ENCODE data around the gene ESRP2.

ESRP2 gene

DNA sequence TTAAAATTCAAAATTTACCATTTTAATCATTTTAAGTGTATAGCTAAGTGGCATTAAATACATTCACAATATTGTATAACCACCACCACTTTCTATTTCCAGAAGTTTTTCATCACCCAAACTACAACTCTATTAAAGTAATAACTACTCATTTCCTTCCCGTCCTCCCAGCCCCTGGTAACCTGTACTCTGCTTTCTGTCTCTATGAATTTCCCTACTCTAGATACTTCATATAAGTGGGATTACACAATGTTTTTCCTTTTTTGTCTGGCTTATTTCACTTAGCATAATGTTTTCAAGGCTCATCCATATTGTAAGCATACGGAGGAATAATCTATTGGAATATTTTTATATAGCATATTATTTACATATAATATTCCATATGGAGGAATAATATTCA is 29.7 kb downstream of the ESRP2 start:
- no peak for DNase-seq (ENCODE audit: low read depth, low spot score)
- H3K4me3 ChIP-seq (ENCODE audit: low read depth, low read length), result no peak overlapping the region
- in situ Hi-C loops (cut with HindIII; ENCODE audit: low sequenced_read_pairs), result no loop called here
- TF ChIP-seq, protein P1, sequence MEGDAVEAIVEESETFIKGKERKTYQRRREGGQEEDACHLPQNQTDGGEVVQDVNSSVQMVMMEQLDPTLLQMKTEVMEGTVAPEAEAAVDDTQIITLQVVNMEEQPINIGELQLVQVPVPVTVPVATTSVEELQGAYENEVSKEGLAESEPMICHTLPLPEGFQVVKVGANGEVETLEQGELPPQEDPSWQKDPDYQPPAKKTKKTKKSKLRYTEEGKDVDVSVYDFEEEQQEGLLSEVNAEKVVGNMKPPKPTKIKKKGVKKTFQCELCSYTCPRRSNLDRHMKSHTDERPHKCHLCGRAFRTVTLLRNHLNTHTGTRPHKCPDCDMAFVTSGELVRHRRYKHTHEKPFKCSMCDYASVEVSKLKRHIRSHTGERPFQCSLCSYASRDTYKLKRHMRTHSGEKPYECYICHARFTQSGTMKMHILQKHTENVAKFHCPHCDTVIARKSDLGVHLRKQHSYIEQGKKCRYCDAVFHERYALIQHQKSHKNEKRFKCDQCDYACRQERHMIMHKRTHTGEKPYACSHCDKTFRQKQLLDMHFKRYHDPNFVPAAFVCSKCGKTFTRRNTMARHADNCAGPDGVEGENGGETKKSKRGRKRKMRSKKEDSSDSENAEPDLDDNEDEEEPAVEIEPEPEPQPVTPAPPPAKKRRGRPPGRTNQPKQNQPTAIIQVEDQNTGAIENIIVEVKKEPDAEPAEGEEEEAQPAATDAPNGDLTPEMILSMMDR (IDR thresholded peaks at IDR 0.05; ENCODE audit: low read depth, low read length), result no peak

- peak; percentile 19 for DNase-seq (ENCODE audit: low read depth, low spot score)
- in situ Hi-C loops (cut with HindIII; ENCODE audit: low sequenced_read_pairs), result no loop called here
Measured at GRCh38 chr16:68202091-68202519, 33.8 kb downstream of the ESRP2 start.

GRCh38 chr16:68200088-68200783 is 35.7 kb downstream of the ESRP2 start:
- no peak overlapping the region for H3K4me3 ChIP-seq (ENCODE audit: low read depth, low read length)
- in situ Hi-C loops (cut with HindIII; ENCODE audit: low sequenced_read_pairs), result no loop called here
- TF ChIP-seq, protein P1 (IDR thresholded peaks at IDR 0.05; ENCODE audit: low read depth, low read length), result no peak
- peak; percentile 26 for DNase-seq (ENCODE audit: low read depth, low spot score)

More at GRCh38 chr16:68202091-68202519, 33.8 kb downstream of the ESRP2 start:
- no peak overlapping the region for H3K4me3 ChIP-seq (ENCODE audit: low read depth, low read length)
- TF ChIP-seq, protein P1 (IDR thresholded peaks at IDR 0.05; ENCODE audit: low read depth, low read length), result no peak

- TF ChIP-seq, protein P1 (IDR thresholded peaks at IDR 0.05; ENCODE audit: low read depth, low read length), result no peak
- in situ Hi-C loops (cut with HindIII; ENCODE audit: low sequenced_read_pairs), result no loop called here
- H3K4me3 ChIP-seq (ENCODE audit: low read depth, low read length), result no peak overlapping the region
- peak; percentile 17 for DNase-seq (ENCODE audit: low read depth, low spot score)
Measured at GRCh38 chr16:68197250-68197649, 38.7 kb downstream of the ESRP2 start.

GRCh38 chr16:68194251-68194650 is 41.7 kb downstream of the ESRP2 start:
- no peak for DNase-seq (ENCODE audit: low read depth, low spot score)
- in situ Hi-C loops (cut with HindIII; ENCODE audit: low sequenced_read_pairs), result no loop called here
- TF ChIP-seq, protein P1 (IDR thresholded peaks at IDR 0.05; ENCODE audit: low read depth, low read length), result no peak
- H3K4me3 ChIP-seq (ENCODE audit: low read depth, low read length), result no peak overlapping the region

GRCh38 chr16:68190736-68191510 is 45.0 kb downstream of the ESRP2 start:
- no peak overlapping the region for H3K4me3 ChIP-seq (ENCODE audit: low read depth, low read length)
- in situ Hi-C loops (cut with HindIII; ENCODE audit: low sequenced_read_pairs), result no loop called here
- DNase-seq (ENCODE audit: low read depth, low spot score), result no peak
- TF ChIP-seq, protein P1 (IDR thresholded peaks at IDR 0.05; ENCODE audit: low read depth, low read length), result no peak

Data from astrocyte of the spinal cord (primary cell).